Keratinocyte (primary cell): ENCODE measurements around the gene PCDHA6. TPM values are rescaled to one million over a fixed set of nuclear protein-coding genes. Genes with fewer than 3 reads are reported as not detected.

Experiments used
- DNase-seq: peaks from one replicate; pipeline ENCODE4 v3.0.0-alpha.2; 2011; ENCODE audit warnings: low read depth, missing footprints, low spot score
- FAIRE-seq: peaks from 2 replicates; lab custom pipeline; 2011; peaks lifted over from hg19 to GRCh38; lab: Jason Lieb, UNC
- H2AFZ ChIP-seq: 2 replicates; pipeline ENCODE4 v1.6.0; 2012; ENCODE audit warnings: low read length, control low read depth, inconsistent platforms; ENCODE audit not compliant: control insufficient read depth
- H3K27ac ChIP-seq: 2 replicates; pipeline ENCODE4 v1.5.1; 2011; ENCODE audit warnings: low read length; ENCODE audit not compliant: control insufficient read depth, insufficient read depth
- H3K27me3 ChIP-seq: 3 replicates; pipeline ENCODE4 v1.6.0; 2011; ENCODE audit warnings: low read length; ENCODE audit not compliant: control insufficient read depth, insufficient read depth; ENCODE audit errors: extremely low read depth
- H3K36me3 ChIP-seq, 2 experiments: 2 replicates in 1 of 2; 3 replicates in 1 of 2; pipeline ENCODE4 v1.5.1; 2011; ENCODE audit warnings: low read length in 2 of 2, mild to moderate bottlenecking in 1 of 2; ENCODE audit not compliant: control insufficient read depth in 2 of 2, insufficient read depth in 2 of 2; ENCODE audit errors: extremely low read depth in 1 of 2
- H3K4me1 ChIP-seq: 3 replicates; pipeline ENCODE4 v1.5.1; 2011; ENCODE audit warnings: low read length; ENCODE audit not compliant: control insufficient read depth, insufficient read depth; ENCODE audit errors: extremely low read depth
- H3K4me2 ChIP-seq: 3 replicates; pipeline ENCODE4 v1.6.0; 2011; ENCODE audit warnings: low read depth, low read length; ENCODE audit not compliant: control insufficient read depth, insufficient read depth; ENCODE audit errors: extremely low read depth
- H3K4me3 ChIP-seq, 3 experiments: fragments of 200-600 bp in 1 of 3; sonication (generic) in 1 of 3; 2 replicates in 2 of 3; 3 replicates in 1 of 3; pipeline ENCODE4 v1.5.1; 2011 to 2016; ENCODE audit warnings: low read length in 3 of 3, mild to moderate bottlenecking in 3 of 3, control low read depth in 2 of 3, inconsistent platforms in 1 of 3, low read depth in 1 of 3, mixed read lengths in 1 of 3, mixed run types in 1 of 3, moderate library complexity in 1 of 3; ENCODE audit not compliant: control insufficient read depth in 2 of 3, insufficient read depth in 2 of 3; ENCODE audit errors: extremely low read depth in 1 of 3
- H3K79me2 ChIP-seq: 2 replicates; pipeline ENCODE4 v1.6.0; 2012; ENCODE audit warnings: low read length; ENCODE audit not compliant: control insufficient read depth, insufficient read depth
- H3K9ac ChIP-seq: 3 replicates; pipeline ENCODE4 v1.6.0; 2011; ENCODE audit warnings: low read length; ENCODE audit not compliant: control insufficient read depth, insufficient read depth; ENCODE audit errors: extremely low read depth
- H3K9me1 ChIP-seq: 3 replicates; pipeline ENCODE4 v1.6.0; 2011; ENCODE audit warnings: low read length; ENCODE audit not compliant: control insufficient read depth, insufficient read depth; ENCODE audit errors: extremely low read depth
- H3K9me3 ChIP-seq: 2 replicates; pipeline ENCODE4 v1.5.1; 2012; ENCODE audit warnings: low read depth, low read length; ENCODE audit not compliant: control insufficient read depth
- H4K20me1 ChIP-seq: 3 replicates; pipeline ENCODE4 v1.6.0; 2011; ENCODE audit warnings: low read length; ENCODE audit not compliant: control insufficient read depth, insufficient read depth; ENCODE audit errors: extremely low read depth
- CTCF ChIP-seq, 3 experiments: IDR thresholded peaks in 1 of 3; conservative IDR thresholded peaks in 1 of 3; optimal IDR thresholded peaks in 1 of 3; 2 replicates in 2 of 3; 3 replicates in 1 of 3; pipeline versions ENCODE3 to v1.5.1; 2011; ENCODE audit warnings: low read length in 3 of 3, mild to moderate bottlenecking in 3 of 3, moderate library complexity in 2 of 3, control low read depth in 1 of 3, inconsistent platforms in 1 of 3; ENCODE audit not compliant: insufficient read depth in 2 of 3; ENCODE audit errors: extremely low read depth in 1 of 3
- EZH2 ChIP-seq: IDR thresholded peaks from one replicate; pipeline ENCODE4 v1.6.1; 2012; ENCODE audit warnings: inconsistent platforms, mild to moderate bottlenecking, low read length, moderate library complexity
- dilution Hi-C: fragments of 300-500 bp; cut with MboI; formaldehyde crosslinking; loops from one replicate; pipeline ENCODE4 v1.7.0; 2020; ENCODE audit warnings: low sequenced_read_pairs; ENCODE audit not compliant: extremely low pct_ligation_motif_present
- polyA plus RNA-seq, 5 experiments: library from polyadenylated mRNA; depleted of rRNA in 3 of 5; stranded (reverse) in 3 of 5; stranded (forward) in 1 of 5; unstranded in 1 of 5; fragments of >200 nt; gene quantifications; 1 replicate in 1 of 5; 2 replicates in 3 of 5; 3 replicates in 1 of 5; pipeline versions ENCODE4 v1.2.1 to v1.2.3, GENCODE V29; 2011 to 2012; ENCODE audit warnings: missing spikeins in 2 of 5, low read depth in 1 of 5, low replicate concordance in 1 of 5

The PCDHA6 gene
- polyA plus RNA-seq, 1 donor (not counting 4 experiments of a cell fraction or from before 2014, with no cell fraction given), result 0.04 TPM

GRCh38 chr5:140857987-140858240 is 30.2 kb downstream of the PCDHA6 start:
- dilution Hi-C loops, result no loop called here
- DNase-seq, result no peak
- Histone ChIP-seq H2AFZ (no peak overlapping the region), H3K4me2 (no peak overlapping the region), H3K9ac (no peak overlapping the region), H4K20me1 (no peaks in the 10 kb centered on the region), H3K9me3 (peaks cover 17% of the 10 kb centered on the region), H3K36me3 (no peaks in the 10 kb centered on the region), H3K9me1 (no peaks in the 10 kb centered on the region), H3K27me3 (no peaks in the 10 kb centered on the region), H3K4me3 (no peak overlapping the region), H3K27ac (no peak overlapping the region), H3K4me1 (no peaks in the 10 kb centered on the region), H3K79me2 (no peaks in the 10 kb centered on the region)
- no peak for FAIRE-seq
- TF ChIP-seq CTCF (optimal IDR thresholded peaks at IDR 0.05 in 1 of 3, IDR thresholded peaks at IDR 0.05 in 1 of 3, conservative IDR thresholded peaks at IDR 0.05 in 1 of 3; ENCODE audit: extremely low read depth in 1 of 3, insufficient read depth in 2 of 3, low read length in 3 of 3) (no peak), EZH2 (no peak)

- DNase-seq (no peak), FAIRE-seq (no peak)
- TF ChIP-seq CTCF (optimal IDR thresholded peaks at IDR 0.05 in 1 of 3, IDR thresholded peaks at IDR 0.05 in 1 of 3, conservative IDR thresholded peaks at IDR 0.05 in 1 of 3; ENCODE audit: extremely low read depth in 1 of 3, insufficient read depth in 2 of 3, low read length in 3 of 3) (no peak), EZH2 (no peak)
- Histone ChIP-seq H3K9me3 (peaks cover 12% of the 10 kb centered on the region), H4K20me1 (no peaks in the 10 kb centered on the region), H3K79me2 (no peaks in the 10 kb centered on the region), H3K4me2 (no peak overlapping the region), H3K4me3 (no peak overlapping the region), H2AFZ (no peak overlapping the region), H3K27me3 (no peaks in the 10 kb centered on the region), H3K27ac (no peak overlapping the region), H3K36me3 (no peaks in the 10 kb centered on the region), H3K9me1 (no peaks in the 10 kb centered on the region), H3K4me1 (no peaks in the 10 kb centered on the region), H3K9ac (no peak overlapping the region)
- dilution Hi-C loops, result no loop called here
Measured at GRCh38 chr5:140862441-140863295, 34.9 kb downstream of the PCDHA6 start.
